NCI-H2107 treated with DMSO at 0.1 percent for 48 hours (cell line): ENCODE results near the gene ADAMTSL3.
"Not testable (repeated sequence)": the region's sequence is repeated elsewhere in the genome, so short reads cannot be mapped to it uniquely, and the experiment has no call there.

ENCODE experiments used
- DNase-seq: peaks from one replicate; lab custom pipeline; 2025; ENCODE audit not compliant: unreplicated experiment; lab: John Stamatoyannopoulos, UW

The ADAMTSL3 gene

DNA sequence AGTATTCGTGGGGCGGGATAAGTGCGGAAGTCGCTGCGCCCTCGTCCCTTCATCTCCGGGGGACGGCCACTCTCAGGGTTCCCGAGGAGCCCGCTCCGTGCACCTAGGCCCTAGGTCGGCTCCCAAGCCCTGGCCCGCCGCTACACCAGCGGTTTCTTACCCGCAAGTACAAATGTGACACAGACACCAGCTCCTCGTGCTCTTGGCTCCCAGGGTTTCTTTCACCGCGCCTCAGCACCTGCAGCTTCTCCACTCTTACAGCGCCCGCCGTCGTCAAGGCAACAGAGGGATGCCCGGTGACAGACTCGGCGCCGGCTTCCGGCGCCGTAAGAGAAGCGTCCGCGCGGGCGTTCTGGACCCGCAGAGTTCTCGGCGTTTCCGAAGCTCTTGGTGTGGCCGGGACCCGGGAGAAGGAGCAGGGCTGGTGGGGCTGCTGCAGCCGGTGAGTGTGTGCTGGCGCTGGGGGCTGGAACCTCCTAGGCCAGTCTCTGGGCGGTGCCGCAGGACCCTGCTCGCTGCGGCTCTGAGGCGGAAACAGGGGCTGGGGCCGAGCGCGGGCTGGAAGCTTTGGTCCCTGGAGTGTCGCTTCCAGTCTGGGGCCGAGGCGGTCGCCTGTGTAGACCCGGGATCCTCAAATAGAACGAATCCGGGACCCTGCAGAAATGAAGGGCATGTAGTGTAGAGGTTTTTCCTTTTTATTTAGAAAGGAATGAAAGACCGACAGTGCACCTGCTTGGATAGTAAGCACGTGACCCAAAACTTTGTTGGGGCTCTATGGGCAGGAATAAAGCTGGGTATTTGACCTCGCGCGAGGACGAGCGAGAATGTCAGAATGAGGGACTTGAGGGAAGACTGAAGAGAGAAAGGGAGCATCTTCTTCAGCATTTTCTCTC lies 426.2 kb downstream of the ADAMTSL3 start:
- DNase-seq: peak; percentile 19

DNA sequence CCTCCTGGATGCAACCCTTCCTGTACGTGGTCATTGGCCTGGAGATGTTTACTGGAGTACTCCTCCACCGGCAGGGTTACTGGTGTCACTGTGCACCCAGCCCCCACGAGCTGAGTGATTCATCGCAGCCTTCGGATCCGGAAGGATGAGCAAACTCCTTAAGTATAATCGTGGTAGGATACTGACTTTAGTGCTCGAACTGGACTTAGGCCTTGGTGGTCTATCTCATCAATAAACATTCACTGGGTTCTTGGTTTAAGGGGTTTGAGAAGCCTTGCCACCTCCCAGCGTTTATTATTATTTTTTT lies 426.8 kb downstream of the ADAMTSL3 start:
- DNase-seq: not testable (repeated sequence)

DNA sequence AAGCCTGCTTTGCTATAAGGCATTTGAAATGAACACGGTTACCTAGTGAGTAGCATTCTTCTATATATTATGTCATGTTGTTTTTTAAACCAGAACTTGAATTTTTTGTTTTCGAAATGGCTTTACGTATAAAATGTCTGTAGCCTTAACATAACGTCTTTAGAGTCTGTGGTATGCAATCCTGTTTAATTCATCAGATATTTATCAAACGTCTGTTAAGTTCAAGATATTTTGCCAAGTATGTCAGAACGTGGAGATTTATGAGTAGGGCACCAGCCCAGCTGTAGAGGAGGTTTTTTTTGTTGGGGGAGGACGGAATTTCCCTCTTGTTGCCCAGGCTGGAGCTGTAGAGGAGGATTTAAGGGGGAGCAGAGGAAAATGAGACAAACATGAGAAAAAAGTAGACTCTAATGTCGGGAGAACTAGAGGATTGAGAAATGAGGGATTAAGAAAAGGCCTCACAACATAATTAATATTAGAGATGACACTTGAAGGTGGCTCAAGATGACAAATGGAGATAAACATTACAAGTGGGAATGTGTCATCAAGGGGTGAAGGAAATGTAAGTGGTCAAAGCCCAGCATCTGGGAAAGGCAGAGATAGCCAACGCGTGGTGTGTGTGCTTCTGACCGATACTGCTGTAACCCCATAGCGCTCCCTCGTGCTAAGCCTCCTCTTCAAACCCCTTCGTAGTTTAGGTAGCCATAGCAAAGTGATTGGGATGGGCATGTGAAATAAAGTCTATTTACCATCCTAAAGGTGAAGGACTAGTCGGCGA lies 427.7 kb downstream of the ADAMTSL3 start:
- DNase-seq: no peak

DNA sequence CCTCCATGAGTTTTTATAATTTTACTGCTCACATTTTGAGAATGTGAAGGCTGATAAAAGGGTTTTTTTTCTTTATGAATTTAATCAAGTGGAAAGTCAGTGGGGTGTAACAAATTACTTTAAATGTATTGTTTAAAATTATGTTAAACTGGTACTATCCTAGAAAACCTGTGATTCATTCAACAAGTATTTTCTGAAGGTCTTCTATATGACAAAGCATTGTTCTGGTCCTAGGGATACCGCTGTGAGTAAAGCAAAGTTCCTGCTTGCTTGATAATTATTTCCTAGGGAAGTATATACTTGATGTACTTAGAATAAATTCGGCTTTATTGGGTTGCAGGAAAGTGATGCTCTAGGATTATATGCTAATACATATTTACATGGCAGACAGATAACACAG lies 428.8 kb downstream of the ADAMTSL3 start:
- no peak for DNase-seq

DNA sequence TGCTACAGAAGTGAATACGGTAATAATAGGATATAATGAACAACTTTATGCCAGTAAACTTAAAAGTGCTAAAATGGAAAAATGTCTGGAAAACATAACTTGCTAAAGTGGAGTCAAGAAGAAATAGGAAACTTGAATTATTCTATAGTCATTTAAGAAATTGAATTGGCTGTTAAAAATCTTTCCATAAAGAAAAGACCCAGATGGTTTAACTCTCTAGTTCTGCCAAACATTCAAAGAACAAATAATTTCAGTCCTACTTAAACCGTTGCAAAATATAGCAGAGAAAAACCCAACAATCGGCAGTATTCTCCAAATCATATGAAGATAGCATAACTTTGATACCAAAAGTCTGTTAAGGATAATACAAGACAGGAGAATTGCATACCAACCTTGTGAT lies 432.1 kb downstream of the ADAMTSL3 start:
- not testable (repeated sequence) for DNase-seq
